Superior temporal gyrus (tissue), 1 donor: ENCODE data around the gene CDKN2A.

ENCODE experiments used
- DNase-seq: peaks from one replicate; pipeline ENCODE4 v3.0.0-alpha.2; 2016; ENCODE audit errors: extremely low spot score

The CDKN2A gene

DNA sequence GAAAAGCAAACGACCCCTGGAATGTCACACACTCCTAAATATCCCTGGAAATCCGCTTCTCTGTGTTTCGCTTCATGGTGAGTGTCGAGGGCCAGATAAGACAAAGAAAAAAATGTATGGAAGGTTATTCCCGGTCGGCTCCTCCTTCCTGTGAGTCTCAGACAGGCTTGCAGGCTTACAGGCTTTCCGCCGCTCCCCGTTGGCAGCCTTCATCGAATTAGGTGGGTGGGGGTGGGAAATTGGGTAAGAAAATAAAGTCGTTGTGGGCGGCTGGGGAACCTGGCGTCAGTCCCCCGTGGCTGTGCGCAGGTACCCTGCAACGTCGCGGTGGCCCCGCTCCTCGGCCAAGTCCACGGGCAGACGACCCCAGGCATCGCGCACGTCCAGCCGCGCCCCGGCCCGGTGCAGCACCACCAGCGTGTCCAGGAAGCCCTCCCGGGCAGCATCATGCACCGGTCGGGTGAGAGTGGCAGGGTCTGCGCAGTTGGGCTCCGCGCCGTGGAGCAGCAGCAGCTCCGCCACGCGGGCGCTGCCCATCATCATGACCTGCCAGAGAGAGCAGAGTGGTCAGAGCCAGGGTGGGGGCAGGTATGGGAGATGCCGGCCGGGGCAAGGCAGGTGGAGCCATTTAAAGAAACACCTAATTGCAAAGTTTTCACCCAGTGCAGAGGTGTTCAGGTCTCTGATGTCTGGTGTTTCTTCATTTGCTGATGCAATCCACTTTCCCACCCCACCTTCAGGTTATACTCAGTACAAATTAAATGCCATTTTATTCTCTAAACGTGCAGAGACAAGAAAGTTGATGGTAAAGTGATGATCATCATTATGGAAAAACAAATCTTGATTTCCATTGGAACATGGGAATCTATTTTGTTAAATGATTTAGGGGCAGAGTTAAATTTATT, 11.8 kb upstream of the CDKN2A start:
- no peak for DNase-seq

DNA sequence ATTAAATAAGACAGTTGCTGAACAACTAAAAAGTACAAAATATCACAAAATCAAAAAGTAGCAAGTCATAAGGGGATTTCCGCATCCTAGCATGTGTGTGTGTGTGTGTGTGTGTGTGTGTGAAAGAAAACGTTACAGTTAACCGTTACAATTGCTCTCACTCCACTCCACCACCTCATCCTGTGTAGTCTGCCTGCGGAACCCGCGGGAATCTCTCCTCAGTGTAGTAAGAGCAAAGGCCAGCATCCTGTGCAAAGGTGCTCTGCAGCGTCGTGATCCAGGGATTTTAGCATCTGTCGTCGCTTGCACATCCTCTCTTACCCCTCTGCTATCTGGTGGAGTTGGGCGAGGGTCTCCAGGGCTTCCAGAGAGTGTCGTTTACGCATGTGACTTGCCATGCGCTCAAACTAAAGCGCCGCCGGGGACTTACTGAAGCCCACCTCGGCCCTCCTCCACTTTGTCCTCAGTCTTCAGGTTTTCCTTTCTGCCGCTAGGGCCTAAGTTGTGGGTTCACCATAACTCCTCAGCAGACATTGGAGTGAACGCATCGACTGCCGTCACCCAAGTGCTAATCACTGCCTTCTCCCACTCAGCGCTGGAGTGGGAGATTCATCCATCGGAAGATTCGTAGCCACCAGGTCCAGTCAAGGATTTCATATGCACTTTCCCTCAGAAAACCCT, 11.0 kb upstream of the CDKN2A start:
- no peak for DNase-seq

DNA sequence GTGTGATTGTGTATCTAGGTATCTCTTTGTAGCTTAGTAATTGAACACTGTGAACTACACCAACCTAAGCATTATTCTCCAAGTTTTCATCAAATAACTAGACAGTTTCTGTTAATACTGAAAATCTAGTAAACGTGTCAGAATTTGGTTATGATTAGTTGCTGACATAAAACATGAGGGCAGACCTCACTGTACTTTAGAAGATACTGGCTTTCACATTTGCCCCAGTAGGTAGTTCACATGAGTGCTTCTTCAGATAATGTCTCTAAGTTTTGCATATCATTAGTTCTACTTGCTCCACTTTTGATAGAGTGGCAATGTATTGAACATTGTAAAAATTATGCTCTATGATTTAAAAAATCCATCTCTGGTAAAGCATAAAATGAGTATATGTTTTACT, 7.8 kb upstream of the CDKN2A start:
- no peak for DNase-seq

DNA sequence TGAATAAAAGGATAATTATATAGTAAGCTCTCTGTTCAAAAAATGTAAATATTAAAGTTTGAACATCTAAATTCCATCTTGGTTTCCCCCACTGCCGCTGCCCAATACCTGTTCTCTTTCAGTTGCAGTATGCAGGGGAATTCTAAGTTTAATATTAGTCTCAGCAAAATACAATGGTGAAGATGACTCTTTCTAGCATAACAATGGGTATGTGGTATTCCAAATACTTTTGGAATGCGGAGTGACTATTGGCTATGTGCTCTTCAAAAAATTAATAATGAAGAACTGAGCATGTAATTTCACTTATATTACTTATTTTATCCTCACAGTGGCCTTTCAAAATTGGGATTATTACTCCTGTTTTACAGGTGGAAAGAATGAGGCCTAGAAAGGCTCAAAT, 3.8 kb upstream of the CDKN2A start:
- DNase-seq: no peak

DNA sequence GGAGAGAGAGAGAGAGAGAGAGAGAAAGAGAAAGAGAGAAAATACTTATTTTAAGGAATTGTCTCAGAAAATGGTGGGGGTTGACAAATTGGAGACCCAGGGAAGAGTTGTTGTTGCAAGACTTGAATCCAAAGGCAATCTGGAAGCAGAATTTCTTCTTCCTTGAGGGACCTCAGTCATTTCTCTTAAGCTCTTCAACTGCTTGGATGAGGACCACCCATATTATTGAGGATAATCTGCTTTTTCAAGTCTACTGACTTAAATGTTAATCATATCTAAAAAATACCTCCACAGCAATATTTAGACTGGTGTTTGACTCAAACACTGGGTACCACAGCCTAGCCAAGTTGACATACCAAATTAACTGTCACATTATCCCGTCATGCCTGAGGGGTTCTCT, 3.3 kb upstream of the CDKN2A start:
- DNase-seq: no peak

DNA sequence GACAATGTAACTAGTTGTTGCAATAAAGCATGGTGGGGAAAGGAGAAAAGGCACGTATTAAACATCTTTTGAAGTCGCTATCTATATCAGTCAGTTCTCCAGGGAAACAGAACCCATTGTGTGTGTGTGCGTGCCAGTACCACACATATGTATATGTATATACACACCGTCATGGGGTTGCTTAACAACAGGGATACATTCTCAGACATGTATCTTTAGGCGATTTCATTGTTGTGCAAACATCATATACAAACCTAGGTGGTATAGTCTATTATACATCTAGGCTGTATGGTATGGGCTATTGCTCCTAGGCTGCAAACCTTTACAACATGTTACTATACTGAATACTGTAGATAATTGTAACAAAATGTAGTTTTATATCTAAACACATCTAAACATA, 2.7 kb upstream of the CDKN2A start:
- DNase-seq: no peak

DNA sequence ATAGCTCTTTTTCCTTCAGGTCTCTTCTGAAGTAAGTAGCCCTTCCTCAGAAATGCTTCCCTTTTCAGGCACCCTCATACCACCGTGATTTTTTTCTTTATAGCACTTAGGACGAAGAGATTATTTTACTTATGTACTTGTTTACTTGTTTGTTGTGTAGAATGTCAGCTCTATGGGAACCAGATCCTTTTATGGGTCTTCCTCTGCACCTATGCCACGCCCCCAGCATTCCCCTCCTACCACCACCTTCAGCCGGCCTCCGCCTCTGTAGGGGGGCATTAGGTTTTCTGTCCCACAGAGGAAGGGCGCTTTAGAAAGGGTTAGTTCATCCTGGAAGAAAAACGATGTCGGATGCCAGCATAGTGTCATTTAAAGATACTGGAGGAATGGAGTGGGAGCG, 2.2 kb upstream of the CDKN2A start:
- no peak for DNase-seq

DNA sequence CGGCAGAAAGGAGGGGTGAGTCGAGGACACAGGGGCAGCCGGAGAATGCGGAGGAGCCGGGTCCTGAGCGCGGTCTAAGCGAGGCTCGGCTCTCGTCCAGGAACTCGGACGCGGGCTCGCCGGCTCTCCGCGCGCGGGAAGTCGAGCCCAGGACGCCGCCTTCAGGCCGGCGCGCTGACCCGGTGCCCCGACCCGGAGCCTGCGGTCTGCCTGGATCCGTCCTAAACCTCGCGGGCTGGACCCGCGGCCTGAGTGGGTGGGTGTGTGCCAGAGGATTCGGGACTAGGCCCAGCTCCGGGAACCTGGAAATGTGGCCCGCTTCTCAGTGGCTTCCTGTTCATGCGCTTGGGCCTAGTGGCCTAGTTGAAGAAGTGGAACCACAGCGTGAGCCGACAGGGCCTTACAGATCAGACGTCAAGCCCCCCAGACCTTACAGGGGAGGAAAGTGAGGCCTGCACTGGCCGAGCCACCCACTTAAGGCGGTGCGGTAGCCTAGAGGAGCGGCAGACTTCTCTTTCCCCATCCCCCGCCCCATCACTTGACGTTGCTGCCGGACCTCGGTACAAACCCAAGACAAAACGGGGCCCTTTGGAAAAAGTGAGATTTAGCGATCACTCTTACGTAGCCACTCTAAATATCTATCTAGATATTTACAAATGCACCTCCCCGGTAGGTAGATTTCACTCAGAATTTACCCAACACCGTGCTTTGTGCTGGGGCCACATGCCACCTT, 1.6 kb upstream of the CDKN2A start:
- DNase-seq: no peak

DNA sequence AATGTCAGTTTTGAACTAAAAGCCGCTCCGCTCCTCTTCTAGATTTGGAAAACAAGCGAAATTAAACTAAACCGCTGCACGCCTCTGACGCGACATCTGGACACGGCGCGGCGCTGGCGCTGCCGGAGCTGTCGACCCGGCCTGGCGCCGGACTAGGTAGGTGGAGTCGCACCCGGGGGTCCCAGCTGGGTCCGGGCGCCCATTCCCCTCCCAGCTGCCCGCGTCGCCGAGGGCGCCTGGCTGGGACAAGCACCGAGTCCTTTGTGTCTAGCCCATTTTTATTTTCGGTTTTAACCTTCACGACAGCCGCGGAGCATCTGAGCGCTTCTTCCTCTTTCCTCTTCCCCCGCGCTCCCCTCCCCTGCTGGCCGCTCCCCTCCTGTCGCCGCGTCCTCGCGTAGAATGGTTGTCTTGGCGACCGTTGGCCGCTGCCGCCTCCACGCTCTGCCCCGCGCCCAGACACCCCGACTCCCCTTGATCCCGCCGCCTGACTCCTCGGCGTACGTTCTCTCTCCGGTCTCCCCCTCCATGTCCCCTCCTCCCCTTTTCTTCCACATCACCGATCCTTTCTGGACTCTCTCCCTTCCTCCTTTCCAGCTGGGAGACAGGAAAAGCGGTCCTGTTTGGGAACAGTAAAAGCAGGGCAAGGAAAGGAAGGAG, 944 bp upstream of the CDKN2A start:
- no peak for DNase-seq

DNA sequence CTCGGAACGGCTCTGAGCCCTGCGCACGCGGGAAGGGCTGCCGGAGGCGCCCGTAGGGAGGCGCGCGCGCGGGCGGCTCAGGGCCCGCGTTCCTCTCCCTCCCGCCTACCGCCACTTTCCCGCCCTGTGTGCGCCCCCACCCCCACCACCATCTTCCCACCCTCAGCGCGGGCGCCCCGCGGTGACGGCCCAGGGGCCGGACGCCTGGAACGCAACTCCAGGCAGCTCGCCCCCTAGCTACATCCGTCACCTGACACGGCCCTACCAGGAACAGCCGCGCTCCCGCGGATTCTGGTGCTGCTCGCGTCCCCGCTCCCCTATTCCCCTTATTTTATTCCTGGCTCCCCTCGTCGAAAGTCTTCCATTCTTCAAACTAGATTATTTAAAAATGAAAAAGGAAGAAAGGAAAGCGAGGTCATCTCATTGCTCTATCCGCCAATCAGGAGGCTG, 389 bp upstream of the CDKN2A start, which contains the start of gene CDKN2B-AS1:
Gene CDKN2B-AS1 (plus strand): TSS at position 236 of the 450 bp plus-strand sequence.
- DNase-seq: no peak

DNA sequence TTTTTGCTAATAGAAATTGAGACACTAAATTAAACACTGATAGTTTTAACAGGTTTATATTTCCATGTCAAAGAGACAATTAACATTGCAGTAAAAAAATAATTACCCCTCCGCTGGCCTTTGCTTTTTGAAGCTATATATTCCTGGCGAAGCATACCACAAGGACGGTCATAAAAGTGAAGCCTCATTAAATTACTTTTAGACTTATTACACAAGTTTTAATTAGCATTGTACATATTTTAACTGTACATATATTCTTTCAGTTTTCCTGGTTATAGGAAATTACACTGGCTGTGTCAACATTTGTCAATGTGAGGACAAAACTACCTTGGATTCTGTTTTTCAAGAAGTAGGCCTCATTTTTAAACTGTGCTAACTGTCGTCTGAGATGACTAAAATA, 1.2 kb downstream of the CDKN2A start:
- no peak for DNase-seq

DNA sequence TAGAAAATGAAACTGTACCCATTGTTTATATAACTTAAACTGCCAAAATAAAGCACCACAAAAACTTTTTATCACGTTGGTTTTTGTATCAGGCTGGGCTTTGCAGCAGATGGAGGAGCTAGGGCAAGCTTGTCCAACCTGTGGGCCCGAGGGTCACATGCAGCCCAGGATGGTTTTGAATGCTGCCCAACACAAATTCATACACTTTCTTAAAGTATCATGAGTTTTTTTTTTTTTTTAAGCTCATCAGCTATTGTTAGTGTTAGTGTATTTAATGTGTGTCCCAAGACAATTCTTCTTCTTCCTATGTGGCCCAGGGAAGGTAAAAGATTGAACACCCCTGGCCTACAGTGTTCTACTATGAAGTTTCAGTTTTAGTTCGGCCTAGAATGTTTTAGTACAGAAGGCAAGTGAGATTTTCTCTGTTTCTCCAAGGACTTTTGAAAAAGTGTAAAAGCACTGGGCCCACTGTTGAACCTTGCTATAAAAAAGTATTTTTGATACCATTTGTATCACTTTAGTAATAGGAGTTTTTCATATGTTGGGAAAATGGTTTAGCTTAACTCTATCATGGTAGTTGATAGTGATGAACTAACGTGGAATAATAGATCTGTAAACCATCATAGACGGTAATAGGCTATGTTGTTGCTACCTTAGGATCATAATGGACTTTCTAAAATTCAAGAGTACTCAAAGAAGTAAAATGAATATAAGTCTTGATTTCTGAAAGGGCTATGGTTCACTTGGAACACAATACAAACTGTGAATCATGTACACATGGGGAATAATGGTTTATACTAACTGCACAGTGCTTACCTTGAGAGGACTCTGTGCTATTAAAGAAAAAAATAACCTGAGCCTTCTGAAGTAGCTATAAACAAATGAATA, 2.9 kb downstream of the CDKN2A start:
- no peak for DNase-seq

DNA sequence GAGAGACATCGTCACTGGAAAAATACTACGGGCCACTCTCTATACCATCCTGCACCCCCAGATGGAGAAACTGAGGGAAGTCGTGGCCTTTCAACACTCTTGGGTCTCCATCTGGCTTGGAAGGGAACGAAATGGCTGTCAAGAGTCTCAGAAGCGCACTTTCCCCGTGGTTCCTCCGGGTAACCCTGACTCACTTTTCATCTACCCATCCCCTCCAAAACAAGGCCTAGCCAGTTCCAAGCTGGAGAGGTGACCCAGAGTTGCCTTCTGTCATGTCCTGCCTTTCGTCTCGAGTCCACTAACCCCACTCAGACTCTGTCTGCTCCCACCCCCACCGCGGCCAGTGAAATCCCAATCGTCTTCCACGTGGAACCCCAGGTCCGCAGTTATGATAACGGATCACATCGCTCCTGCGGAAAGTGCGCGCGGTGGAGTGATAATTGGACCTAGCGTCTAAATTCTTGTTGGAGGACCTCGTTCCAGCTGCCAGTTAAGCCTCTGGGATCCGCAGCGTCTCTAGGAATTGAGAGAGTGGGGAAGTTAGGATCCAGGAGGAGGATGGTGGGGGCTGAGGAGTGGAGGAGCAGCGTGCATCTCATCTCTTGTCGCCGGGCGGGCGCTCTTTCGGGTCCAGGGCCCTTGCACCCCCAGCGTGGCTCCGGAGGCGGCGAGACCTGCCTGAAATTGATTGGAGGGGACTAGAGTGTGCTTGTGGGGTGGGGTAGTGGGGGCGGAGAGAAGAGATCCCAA, 4.6 kb downstream of the CDKN2A start:
- DNase-seq: no peak

DNA sequence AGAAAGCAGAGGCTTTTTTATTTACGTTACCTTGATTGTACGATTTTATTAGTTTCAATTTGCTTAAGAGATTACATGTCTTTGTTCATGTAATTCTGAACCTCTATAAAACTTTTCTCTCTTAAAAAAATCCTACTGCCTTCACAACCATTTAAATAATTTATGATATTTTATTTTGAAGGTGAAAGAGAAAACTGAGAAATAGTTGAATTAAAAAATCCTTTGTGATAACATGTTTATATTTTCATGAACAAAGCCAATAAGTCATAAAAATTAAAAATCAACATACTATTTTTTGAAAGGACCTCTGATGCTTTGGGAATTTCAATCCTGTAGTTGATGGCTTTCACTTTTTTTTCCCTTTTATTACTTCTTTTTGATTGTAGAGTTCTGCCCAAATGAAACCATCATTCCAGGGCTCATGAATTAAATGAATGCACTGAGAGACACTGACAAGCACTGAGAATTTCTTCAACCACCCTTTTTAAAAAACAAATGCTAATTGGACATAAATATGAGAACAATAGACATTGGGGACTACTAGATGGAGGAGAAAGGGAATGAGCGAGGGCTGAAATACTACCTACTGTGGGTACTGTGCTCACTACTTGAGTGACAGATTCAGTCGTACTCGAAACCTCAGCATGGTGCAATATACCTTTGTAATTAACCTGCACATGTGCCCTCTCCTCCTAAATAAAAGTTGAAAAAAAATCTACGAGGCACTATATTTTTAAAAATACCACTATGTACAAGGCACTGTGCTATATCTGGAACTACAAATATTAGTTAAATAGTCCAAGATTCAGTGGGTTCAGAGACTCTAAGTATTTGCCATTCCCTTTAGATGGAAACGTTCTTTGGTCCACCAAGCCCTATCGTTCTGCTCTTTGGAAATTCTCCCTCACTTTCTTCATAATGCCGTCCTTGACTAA, 5.9 kb downstream of the CDKN2A start:
- no peak for DNase-seq

DNA sequence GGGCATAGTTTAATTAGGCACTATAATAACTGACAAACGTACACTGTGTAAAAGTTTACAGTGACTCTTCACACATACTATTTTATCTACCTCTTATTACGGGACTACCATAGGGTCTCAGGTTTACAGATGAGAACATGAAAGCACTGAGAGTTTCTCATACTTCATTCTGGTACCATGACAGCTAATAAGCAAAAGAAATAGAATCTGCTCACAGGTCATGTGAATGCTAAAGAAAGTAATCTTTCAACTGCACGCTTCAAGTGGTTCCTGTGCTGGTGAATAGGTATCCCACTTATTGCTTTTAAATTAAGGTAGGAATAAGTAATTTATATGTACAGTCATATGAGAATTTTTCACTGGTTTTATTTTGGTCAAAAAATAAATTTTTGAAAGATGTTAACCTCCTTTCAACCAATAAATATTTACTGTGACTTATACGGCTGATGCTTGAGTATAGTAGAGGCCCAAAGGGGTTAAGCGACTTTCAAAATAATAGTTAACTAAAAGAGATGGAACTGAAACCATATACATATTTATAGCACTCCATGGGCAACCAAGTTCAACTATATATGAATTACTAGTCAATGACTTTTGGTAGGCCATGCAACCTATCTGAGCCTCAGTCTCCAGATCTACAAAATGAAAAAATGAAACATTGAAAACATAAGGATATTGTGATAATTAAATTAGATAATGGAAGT, 8.1 kb downstream of the CDKN2A start:
- DNase-seq: no peak

DNA sequence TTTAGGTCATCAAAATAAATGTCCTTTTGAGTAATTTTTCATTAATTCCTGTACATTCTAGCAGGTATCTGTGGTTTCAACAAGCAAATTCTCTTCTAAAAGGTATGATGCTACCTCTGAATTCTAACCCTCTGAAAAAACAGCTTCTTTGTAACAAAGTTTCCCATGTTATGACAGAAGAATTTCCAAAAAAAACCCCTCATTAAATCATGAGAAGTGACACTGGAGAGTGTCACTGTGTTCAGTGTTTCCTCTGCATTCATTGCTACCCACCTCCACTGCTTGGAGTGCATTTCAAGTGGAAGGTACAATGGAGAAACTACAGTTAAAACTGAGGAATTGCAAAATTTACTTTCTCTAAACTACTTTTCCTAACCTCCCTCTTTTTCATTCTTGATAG, 10.1 kb downstream of the CDKN2A start:
- DNase-seq: no peak

DNA sequence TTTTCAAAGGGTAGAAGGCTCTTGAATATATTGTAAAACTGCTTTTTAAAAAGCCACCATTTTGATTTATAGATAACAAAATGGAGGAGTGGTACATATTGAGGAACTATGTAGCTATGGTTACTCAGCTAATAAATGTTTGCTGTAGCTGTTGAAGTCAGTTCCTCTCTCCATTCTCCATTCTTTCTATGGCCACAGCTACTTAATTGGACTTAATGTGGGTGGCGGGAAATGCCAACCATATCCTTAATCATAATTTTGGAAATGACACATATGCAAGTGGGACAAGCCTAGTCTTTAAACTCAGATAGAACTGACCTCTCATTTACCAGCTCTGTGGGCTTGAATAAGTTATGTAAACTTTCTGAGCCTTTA, 10.6 kb downstream of the CDKN2A start:
- no peak for DNase-seq

DNA sequence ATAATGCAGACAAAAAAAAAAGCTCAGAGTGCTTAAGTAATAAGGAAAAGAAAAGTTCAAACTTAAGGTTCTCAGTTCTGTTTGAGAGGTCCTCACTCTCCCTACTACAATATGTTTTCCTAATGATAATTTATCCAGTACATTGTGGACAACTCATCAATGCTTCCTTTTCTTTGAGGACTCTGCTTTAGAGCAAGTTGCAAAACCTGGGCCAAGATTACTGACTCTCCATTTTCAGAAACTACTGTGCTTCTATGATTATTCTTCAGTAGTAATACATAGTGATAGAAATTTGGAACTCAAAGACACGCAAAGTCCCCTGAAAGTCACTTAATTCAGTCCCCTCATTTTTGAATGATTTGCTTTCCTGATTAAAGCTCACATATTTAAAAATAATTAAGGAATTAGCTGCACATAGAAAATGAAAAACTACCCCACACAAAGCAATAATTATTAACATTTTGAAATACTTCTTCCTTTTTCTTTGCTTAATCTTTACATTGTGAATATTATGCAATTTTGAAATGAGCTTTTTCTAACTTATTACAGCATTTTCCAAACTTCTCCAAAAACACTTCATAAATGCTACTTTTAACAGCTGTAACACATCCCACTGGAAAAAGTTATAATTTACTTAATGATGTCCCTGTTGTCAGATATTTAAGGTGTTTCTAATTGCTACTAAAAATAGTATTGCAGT, 11.2 kb downstream of the CDKN2A start:
- DNase-seq: no peak
